NCI-H526 treated with DMSO at 0.1 percent for 48 hours (cell line): ENCODE measurements around the gene COL27A1.
"Not testable (repeated sequence)": the region's sequence is repeated elsewhere in the genome, so short reads cannot be mapped to it uniquely, and the experiment has no call there.

Experiments used
- DNase-seq: peaks from one replicate; lab custom pipeline; 2025; lab: John Stamatoyannopoulos, UW

COL27A1 gene

GRCh38 chr9:114184071-114184470 is 28.7 kb downstream of the COL27A1 start:
- DNase-seq = no peak

DNA sequence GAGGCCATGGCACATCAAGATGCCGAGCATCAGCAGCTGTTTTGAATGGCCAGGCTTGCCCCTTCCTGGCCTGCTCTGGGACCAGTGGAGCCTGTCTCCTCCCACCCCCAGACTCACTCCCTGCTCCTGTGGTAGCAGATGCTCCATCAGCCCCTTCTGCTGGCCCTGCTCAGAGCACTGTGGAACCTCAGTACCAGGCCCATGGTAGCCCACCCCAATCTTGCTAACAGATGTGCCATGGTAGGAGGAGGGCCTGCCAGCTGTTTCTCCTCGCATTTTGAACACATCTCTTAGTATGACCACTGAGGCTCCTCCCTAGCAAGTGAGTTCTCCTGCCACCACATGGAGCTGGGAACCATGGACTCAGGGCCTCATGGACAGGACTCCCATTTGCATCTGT is 29.5 kb downstream of the COL27A1 start:
- DNase-seq = no peak

- no peak for DNase-seq
Observed at GRCh38 chr9:114185570-114186490, 30.5 kb downstream of the COL27A1 start.

GRCh38 chr9:114186605-114187289 is 31.4 kb downstream of the COL27A1 start:
- DNase-seq = no peak

GRCh38 chr9:114187827-114188226 is 32.5 kb downstream of the COL27A1 start:
- DNase-seq = no peak

GRCh38 chr9:114189823-114190562 is 34.7 kb downstream of the COL27A1 start:
- no peak for DNase-seq

DNA sequence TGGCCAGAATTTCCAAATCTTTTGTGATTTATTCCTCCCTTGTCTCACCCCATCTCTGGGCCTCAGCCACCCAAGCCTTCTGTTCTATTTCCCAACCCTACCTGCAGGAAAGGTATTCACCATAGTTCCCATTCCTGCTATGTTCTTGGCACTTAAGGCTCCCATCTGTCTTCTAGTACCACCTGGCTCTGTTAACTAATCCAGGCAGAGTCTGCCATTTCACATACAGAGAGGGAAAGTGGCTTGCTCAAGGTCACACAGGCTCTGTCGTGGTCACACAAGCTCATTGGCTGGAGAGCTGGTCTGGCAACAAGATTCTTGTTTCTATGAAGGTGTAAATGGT is 35.2 kb downstream of the COL27A1 start:
- no peak for DNase-seq

- DNase-seq = not testable (repeated sequence)
Observed at GRCh38 chr9:114191402-114191801, 36.1 kb downstream of the COL27A1 start.

DNA sequence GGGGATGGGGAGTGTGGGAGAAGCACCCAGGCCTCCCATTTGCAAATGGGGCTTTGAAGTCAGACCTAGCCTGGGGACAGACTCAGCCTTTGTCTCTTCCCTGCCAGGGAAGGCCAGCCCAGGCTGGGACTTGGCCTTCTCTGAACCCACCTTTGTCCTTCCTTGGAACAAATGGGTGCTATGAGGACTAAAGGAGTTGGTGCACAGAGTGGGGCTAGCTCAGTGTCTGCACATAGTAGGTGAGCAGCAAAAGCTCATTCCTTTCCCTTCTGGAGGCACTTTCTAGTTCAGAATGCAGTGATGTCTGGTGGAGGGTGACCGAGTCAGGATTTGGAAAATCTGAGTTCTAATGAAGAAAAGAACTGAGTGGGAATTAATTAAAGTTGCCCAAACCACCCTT is 37.2 kb downstream of the COL27A1 start:
- DNase-seq = no peak

GRCh38 chr9:114193090-114193489 is 37.8 kb downstream of the COL27A1 start:
- no peak for DNase-seq

DNA sequence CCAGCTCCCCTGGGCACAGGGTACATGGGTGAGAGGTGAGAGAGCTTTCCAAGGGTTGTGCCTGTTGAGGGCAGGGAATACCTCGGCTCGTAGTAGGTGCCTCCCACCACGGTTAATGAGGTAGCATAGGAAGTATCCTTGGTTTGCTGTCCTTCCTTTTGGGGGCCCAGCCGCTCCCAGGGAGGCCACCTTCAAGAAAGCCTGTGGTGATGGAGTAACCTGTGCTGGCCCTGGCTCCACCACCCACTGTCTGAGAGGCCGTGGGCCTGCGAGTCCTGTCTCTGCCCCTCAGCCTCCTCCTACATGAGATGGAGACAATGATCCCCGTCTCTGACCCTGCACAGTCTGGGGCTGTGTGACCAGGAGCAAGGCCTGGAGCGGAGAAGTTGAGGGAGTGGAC is 40.8 kb downstream of the COL27A1 start:
- no peak for DNase-seq

GRCh38 chr9:114196979-114197622 is 41.8 kb downstream of the COL27A1 start:
- no peak for DNase-seq

GRCh38 chr9:114198249-114199040 is 43.1 kb downstream of the COL27A1 start:
- DNase-seq = no peak

DNA sequence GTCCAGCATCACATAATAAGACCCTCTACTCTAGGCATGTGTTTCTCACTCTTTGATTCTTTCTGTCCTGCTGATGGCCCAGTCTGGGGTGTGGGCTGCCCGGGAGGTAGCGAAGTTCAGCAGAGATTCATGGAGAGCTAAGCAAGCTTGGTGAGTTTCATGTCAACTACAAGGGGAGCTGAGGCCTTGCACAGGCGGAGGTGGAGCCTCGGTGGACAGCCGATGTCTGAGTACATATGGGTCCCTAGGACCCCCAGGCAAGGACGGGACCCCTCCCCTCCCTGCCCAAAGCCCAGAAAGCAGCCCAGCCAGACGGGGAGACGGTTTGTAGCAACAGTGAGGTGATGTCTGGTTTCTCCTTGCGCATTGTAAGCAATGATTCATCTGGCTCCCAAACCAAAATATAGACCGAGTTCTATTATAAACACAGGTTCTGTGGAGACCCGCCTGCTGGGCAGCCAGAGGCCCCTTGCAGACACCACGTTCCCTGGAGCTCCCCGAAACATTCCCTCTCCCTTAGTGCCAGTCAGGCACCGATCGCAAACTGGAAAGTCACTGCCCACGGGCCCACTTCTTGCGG is 45.5 kb downstream of the COL27A1 start:
- no peak for DNase-seq

GRCh38 chr9:114202396-114202795 is 47.1 kb downstream of the COL27A1 start:
- DNase-seq = no peak

DNA sequence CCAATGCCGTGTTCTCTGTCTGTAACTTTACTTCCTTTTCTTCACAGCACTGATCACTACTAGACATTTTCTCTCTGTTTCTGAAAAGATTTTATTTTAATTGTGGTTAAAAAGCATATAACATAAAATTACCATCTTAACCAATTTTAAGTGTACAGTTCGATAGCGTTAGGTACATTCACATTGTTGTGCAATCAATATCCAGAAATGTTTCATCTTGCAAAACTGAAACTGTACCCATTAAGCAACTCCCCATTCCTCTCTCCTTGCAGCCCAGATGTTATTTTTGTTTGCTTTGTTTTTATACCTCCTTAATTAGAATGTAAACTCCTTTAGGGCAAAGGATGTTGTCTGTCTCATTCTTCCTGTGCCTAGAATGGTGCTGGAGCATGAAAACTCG is 47.5 kb downstream of the COL27A1 start:
- DNase-seq = no peak

DNA sequence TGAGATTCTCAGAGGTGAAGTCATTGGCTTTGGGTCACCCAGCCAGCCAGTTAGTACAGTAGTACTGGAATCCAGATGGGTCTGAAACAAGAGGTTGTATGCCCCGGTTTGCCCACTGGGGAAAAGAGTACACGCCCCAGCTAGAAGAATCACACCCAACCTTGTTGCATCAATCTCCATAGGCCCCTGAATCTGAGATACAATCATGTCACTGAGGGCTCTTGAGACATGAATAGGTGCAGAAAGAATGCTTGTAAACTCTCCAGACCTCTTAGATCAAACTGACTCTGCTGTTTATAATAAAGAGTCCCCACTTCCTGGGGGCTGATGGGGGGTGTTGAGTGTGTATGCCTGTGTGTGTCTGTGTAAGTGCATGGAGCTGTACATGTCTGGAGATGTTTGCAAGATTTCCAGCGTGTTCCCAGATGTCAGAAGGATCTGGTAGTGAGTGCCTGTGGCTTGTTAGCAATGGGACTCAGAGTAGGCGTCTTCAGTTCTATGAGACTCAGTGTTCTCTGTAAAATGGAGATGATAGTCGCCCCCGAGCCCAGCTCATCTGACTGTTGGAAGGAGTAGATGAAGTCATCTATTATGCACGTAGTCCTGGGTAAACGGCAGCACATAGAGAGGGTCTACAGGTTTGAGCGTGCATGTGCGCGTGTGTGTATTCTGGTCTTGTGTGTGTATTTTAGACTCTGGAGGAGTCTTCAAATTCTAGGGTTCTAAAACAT is 48.2 kb downstream of the COL27A1 start:
- DNase-seq = no peak

DNA sequence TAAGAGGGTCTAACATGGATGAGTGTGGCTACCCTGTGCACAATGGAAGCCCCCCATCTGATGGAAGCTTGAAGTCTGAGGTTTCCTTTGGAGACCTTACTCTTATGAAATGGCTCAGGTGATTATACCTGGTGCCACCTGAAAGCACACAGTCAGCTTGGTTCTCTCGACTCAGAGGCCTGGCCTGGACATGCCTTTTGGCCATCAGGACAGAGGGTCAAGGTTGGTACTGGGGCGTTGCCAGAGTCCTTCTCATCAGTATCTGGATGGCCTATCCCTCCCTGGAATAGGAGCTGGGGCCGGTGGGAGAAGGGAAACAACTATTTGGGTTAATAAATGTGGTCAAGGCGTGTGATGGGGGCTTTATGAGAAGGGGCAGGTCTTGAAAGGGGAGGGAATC is 48.9 kb downstream of the COL27A1 start:
- no peak for DNase-seq

DNA sequence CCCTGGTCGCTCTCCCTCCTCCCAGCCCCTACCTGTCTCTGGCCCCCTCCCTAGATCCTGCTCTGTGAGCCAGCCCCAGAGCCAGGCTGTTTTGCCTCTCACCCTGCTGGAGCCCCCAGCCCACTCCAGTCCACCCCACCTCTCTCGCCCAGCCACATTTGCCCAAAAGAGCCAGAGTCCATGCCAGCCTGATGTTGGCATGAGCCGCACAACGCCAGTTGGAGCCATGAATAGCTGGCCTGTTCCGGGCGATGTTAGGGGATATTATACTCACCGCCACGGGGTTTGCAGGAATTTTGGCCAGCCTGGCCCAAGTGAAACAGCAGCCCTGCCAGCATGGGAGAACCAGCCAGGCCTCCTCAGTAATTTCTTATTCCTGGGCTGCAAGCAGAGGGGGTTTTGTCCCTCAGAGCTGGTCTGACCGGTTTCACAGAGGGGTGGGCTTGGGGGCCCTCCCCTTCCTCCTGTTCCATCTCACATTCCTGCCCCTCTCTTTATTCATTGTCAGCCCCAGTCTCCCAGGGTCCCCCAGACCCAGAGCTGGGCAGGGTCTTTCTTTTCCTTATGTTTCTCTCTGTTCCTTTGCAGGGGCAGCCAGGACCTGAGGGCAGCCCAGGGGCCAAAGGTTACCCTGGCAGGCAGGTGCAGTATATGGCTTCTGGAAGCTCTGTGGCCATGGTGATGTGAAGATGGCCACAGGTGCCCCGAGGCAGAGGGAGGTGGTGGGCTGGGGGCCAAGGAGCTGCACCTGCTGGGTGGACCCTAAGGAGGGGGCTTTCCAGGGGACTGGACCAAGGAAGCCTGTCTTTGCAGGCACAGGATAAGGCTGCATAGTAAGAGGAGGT is 50.1 kb downstream of the COL27A1 start:
- no peak for DNase-seq
